Activated CD8-positive, alpha-beta memory T cell treated with anti-CD3 and anti-CD28 coated beads for 48 hours (primary cell): ENCODE data around the gene QKI.
"Not testable (repeated sequence)": the region's sequence is repeated elsewhere in the genome, so short reads cannot be mapped to it uniquely, and the experiment has no call there.

Source experiments
- DNase-seq, 3 experiments: peaks; one replicate each; pipeline ENCODE4 v3.0.0-alpha.2; 2020; ENCODE audit warnings: low read depth in 2 of 3, low spot score in 2 of 3

QKI gene

GRCh38 chr6:163476946-163477345 lies 62.4 kb downstream of the QKI start:
- not testable (repeated sequence) for DNase-seq

GRCh38 chr6:163483107-163483506 lies 68.6 kb downstream of the QKI start:
- no peak for DNase-seq

DNA sequence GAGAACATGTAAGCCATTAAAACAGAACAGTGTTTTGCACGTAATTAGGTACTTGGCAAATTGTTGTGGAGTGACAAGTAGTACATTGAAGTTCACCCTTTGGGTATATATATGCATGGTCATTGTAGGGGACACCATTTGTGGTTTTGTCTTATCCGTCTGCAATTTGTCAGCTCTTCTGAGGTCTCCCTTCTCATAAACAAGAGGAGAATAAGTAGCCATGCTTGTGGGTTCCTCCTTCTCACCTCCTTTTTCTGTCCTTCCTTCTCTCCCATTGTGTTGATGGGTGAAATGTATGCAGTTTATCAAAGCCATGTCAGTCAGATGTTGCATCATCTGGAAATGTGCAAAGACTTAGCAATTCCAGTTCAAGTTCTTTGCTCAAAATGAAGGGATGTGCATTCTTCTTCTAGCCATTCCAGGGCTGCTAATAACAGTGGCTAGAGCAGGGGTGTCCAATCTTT lies 70.9 kb downstream of the QKI start:
- DNase-seq: no peak

- DNase-seq: no peak
Measured at GRCh38 chr6:163486821-163487220, 72.3 kb downstream of the QKI start.

GRCh38 chr6:163487606-163488005 lies 73.1 kb downstream of the QKI start:
- DNase-seq: no peak

GRCh38 chr6:163489584-163489983 lies 75.1 kb downstream of the QKI start:
- DNase-seq: no peak

DNA sequence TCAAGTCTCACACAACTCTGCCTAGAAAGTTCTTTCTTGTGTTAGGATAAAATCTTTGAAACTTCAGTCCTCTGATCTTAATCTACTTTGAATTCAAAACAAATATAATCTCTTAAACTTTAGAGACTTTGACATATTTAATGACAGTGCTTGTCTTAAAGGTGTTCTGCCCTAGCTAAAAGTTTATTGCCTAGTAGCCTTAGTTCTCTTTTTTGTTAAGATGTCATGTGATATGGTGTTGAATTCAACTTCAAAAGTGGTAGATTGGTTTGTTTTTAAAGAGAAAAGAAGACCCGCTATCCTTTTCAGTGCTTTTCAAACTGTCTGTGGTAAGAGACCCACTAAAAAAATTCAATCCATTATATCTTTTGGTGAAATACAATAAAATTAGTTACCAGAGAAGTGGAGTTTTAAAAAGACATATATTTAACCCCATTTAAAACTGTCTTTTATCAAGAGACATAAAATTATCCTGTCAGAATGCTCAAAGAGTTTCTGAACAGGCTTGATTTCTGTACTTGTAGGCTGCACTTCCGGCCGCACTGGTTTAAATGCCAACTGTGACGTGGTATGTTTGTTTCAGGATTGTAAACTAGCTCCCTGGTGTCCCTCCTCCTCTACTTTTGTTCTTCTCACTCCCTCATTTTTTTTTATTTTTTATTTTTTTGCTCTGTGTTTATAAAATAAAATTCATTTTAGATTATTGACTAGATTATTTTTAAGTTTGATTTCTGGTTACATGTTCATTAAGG lies 76.5 kb downstream of the QKI start:
- no peak for DNase-seq

GRCh38 chr6:163491737-163492300 lies 77.3 kb downstream of the QKI start:
- DNase-seq: no peak

GRCh38 chr6:163494279-163494727 lies 79.8 kb downstream of the QKI start:
- no peak for DNase-seq

GRCh38 chr6:163496205-163496604 lies 81.7 kb downstream of the QKI start:
- DNase-seq: no peak

DNA sequence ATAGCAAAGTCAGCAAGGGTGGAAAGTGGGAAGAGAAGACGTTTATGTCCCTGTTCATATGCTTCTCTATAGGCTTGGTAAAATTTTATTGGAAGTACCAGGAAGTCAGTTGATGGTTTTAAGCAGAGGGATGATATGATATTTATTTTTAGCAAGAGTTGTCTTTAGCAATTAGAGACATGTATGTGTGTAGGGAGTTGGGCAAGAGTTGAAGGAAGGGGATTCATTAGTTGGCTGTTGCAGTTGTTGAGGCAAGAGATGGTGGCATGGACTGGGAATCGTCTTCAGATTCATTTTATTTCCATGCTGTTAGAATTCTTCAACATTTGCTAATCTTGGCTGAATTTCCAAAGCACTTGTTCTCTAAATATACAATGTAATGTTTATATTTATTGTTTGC lies 85.6 kb downstream of the QKI start:
- no peak for DNase-seq

GRCh38 chr6:163501026-163501425 lies 86.5 kb downstream of the QKI start:
- DNase-seq: no peak

GRCh38 chr6:163501439-163501838 lies 86.9 kb downstream of the QKI start:
- DNase-seq: no peak

GRCh38 chr6:163504984-163505640 lies 90.6 kb downstream of the QKI start:
- DNase-seq: no peak

- DNase-seq: no peak
Measured at GRCh38 chr6:163507965-163508364, 93.4 kb downstream of the QKI start.

- no peak for DNase-seq
Measured at GRCh38 chr6:163513003-163513402, 98.5 kb downstream of the QKI start.

DNA sequence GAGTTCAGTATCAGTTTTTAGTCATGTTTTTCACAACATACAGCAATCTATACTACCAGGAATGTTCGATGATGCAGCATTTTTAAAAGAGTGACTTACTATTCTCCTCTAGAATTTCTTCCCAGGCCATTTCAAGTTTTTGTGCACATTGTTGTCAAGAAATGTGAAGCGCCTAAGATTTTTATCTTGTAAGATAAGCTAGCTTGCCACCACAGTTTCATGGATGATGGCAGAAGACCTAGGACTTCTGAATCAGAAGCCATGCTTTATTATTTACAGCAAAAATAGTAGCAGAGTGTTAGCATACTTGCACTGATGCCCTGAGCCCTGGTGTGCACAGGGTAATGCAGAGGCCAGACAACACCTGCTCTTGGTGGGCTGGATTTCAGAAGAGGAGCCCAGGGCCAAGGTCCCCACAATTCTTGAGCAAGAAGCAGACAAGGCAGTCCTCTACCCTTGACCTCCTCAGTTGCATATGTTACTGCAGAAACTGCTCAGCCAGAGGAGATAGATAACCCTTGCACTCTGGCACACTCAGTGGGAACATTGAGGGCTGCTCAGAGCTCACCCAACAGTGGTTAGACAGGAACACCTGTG lies 99.2 kb downstream of the QKI start:
- DNase-seq: no peak

- no peak for DNase-seq
Measured at GRCh38 chr6:163516908-163517307, 102.4 kb downstream of the QKI start.

GRCh38 chr6:163520956-163521355 lies 106.4 kb downstream of the QKI start:
- no peak for DNase-seq

GRCh38 chr6:163522033-163522432 lies 107.5 kb downstream of the QKI start:
- DNase-seq: no peak

DNA sequence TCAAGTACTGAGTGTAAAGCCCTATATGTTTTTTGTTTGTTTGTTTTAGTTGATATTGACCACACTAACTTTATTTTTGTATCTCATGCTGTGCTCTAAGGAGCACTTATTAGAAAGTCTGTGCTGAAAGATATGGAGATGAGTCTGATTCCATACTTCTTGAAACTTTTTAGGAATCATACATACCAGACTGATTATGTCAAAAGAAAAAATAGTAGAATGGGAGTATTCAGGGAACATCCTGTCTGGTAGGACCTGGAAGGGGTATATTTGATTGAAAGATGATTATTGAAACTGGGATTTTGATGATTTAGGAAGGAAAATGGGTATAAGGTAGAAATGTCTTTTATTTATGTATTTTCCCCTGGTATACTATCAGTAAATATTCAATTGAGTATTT lies 111.4 kb downstream of the QKI start:
- DNase-seq: no peak

DNA sequence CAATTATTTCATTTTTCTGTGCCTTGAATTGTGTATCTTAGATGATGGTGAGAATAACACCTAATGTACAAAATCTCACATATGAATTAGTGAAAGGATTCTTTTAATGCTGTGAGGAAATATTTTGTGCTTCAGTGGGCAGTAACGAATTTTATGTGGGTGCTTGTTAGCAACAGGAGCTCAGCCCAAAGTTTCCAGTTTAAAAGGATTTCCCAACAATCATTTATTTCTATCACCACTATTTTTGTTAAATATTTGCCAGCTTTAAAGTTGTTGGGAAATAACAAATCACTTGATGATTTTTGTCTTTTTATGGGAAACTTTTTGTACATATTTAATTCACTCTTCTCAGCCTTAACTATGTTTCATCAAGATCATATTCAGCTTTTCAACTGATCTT lies 111.8 kb downstream of the QKI start:
- DNase-seq: no peak
